Fibroblast of lung (primary cell): ENCODE results near the gene INSYN2B.

Experiments
- CTCF ChIP-seq, 2 donors: IDR thresholded peaks in 1 of 2; conservative IDR thresholded peaks in 1 of 2; 1 replicate in 1 of 2; 2 replicates in 1 of 2; pipeline ENCODE4 v1.5.1; 2011 to 2012; ENCODE audit warnings: low read length in 2 of 2, control low read depth in 1 of 2, inconsistent platforms in 1 of 2, low read depth in 1 of 2, mild to moderate bottlenecking in 1 of 2
- EZH2 ChIP-seq: IDR thresholded peaks from 2 replicates; pipeline ENCODE4 v1.5.1; 2012; ENCODE audit warnings: low read length, control low read depth, mild to moderate bottlenecking; ENCODE audit errors: missing control alignments

DNA sequence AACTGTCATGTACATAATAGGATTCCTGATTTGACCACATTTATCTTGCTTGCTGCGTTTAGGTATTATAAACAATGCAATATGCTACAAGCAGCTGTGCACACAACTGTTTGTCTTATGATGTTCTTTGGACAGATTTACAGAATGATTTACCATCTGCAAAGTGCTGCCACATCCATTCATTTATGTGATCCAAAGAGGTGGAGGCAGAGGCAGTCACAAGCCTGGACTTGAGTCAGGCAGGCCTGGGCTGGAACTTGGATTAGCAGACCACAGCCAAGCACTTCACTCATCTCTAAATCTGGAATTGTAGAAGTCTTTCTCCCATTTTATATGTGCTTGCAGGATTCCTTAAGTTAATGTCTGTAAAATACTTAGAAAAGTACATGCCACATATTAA, 149.0 kb downstream of the INSYN2B start:
- TF ChIP-seq CTCF (conservative IDR thresholded peaks at IDR 0.05 in 1 of 2, IDR thresholded peaks at IDR 0.05 in 1 of 2; ENCODE audit: low read depth in 1 of 2, low read length in 2 of 2) (no peak), EZH2 (no peak)
